22Rv1 (cell line): ENCODE data around the gene ELOVL6.

Experiments used
- CTCF ChIP-seq: fragments of 450-650 bp; IDR thresholded peaks from 2 replicates; pipeline ENCODE4 v1.5.1; 2017; ENCODE audit warnings: mild to moderate bottlenecking
- ZFX ChIP-seq: fragments of 450-650 bp; IDR thresholded peaks from 2 replicates; pipeline ENCODE4 v1.6.1; 2017; ENCODE audit warnings: antibody characterized with exemption, borderline replicate concordance

GRCh38 chr4:109998867-109999584 lies 199.4 kb downstream of the ELOVL6 start:
- TF ChIP-seq CTCF (peak; percentile 82), ZFX (no peak)
